Smooth muscle cell (in vitro differentiated cells): ENCODE results near the gene GABRA5. TPM values are rescaled to one million over a fixed set of nuclear protein-coding genes. Genes with fewer than 3 reads are reported as not detected.
A peak's percentile ranks its signal among the peaks of the same experiment; 100 is the strongest.

Experiments used
- DNase-seq: peaks from one replicate; lab custom pipeline; 2025; ENCODE audit not compliant: unreplicated experiment; lab: John Stamatoyannopoulos, UW
- H2AFZ ChIP-seq: fragments of 200-600 bp; sonication (generic); 2 replicates; pipeline ENCODE4 v1.6.0; 2016; ENCODE audit warnings: antibody characterized with exemption, low read depth, mild to moderate bottlenecking
- H3F3A ChIP-seq: fragments of 200-600 bp; sonication (generic); 2 replicates; pipeline ENCODE4 v1.6.0; 2017; ENCODE audit warnings: antibody characterized with exemption, low read depth
- H3K27ac ChIP-seq: fragments of 200-600 bp; sonication (generic); 2 replicates; pipeline ENCODE4 v1.5.1; 2016; ENCODE audit warnings: low read depth, mild to moderate bottlenecking
- H3K27me3 ChIP-seq: fragments of 200-600 bp; sonication (generic); 2 replicates; pipeline ENCODE4 v1.6.1; 2016; ENCODE audit warnings: low read depth, mild to moderate bottlenecking
- H3K36me3 ChIP-seq: fragments of 200-600 bp; sonication (generic); 2 replicates; pipeline ENCODE4 v1.5.1; 2016; ENCODE audit warnings: low read depth
- H3K4me1 ChIP-seq: fragments of 200-600 bp; sonication (generic); 2 replicates; pipeline ENCODE4 v1.5.1; 2016; ENCODE audit warnings: low read depth
- H3K4me2 ChIP-seq: fragments of 200-600 bp; sonication (generic); 2 replicates; pipeline ENCODE4 v1.6.0; 2016; ENCODE audit warnings: mild to moderate bottlenecking
- H3K4me3 ChIP-seq: fragments of 200-600 bp; sonication (generic); 2 replicates; pipeline ENCODE4 v1.5.1; 2016; ENCODE audit warnings: mild to moderate bottlenecking
- H3K79me2 ChIP-seq: fragments of 200-600 bp; sonication (generic); 2 replicates; pipeline ENCODE4 v1.6.0; 2016; ENCODE audit warnings: low read depth, mild to moderate bottlenecking
- H3K9ac ChIP-seq: fragments of 200-600 bp; sonication (generic); 2 replicates; pipeline ENCODE4 v1.6.0; 2016; ENCODE audit warnings: low read depth
- H3K9me3 ChIP-seq: fragments of 200-600 bp; sonication (generic); replicated peaks from 2 replicates; pipeline ENCODE4 v1.5.1; 2016; ENCODE audit warnings: low read depth
- H4K20me1 ChIP-seq: fragments of 200-600 bp; sonication (generic); 2 replicates; pipeline ENCODE4 v1.6.0; 2016; ENCODE audit warnings: low read depth
- CTCF ChIP-seq: fragments of 200-600 bp; sonication (generic); IDR thresholded peaks from 2 replicates; pipeline ENCODE4 v1.5.1; 2017; ENCODE audit warnings: borderline replicate concordance, mild to moderate bottlenecking, antibody characterized with exemption; ENCODE audit not compliant: insufficient read depth, poor library complexity, severe bottlenecking
- WGBS: methylation state at CpG from one replicate; pipeline ENCODE4 v1.1.7; 2016; ENCODE audit warnings: low lambda C conversion rate; 5-methylcytosine and 5-hydroxymethylcytosine counted together
- polyA plus RNA-seq: library from polyadenylated mRNA; unstranded; fragments of >200 nt; fragmentation: Nextera tagmentation; extraction: Ambion mirVana; gene quantifications from 2 replicates; pipeline ENCODE4 v1.2.1, GENCODE V29; 2016
- total RNA-seq: library from RNA; depleted of rRNA; stranded (reverse); fragments of >200 nt; gene quantifications from 2 replicates; pipeline ENCODE4 v1.2.3, GENCODE V29; 2014

GABRA5 gene
- total and polyA plus RNA-seq, 2 experiments from 2014 or later, result 0.27 TPM; not detected in 1

- no peak for TF ChIP-seq CTCF
- no peak overlapping the region for H3K9ac ChIP-seq
- H4K20me1 ChIP-seq, result no peaks in the 10 kb centered on the region
- no peaks in the 10 kb centered on the region for H3F3A ChIP-seq
- H3K4me1 ChIP-seq, result no peaks in the 10 kb centered on the region
- DNase-seq, result no peak
- H3K4me2 ChIP-seq, result no peak overlapping the region
- 71% methylated on average over 6 of the region's 6 CpGs for WGBS
- no peaks in the 10 kb centered on the region for H3K36me3 ChIP-seq
- H3K27me3 ChIP-seq, result no peaks in the 10 kb centered on the region
- H3K27ac ChIP-seq, result no peak overlapping the region
- H3K4me3 ChIP-seq, result no peak overlapping the region
- H3K9me3 ChIP-seq, result no peaks in the 10 kb centered on the region
- no peaks in the 10 kb centered on the region for H3K79me2 ChIP-seq
- H2AFZ ChIP-seq, result no peak overlapping the region
These were observed 24.1 kb downstream of the GABRA5 start for GRCh38 chr15:26890988-26891387.

DNA sequence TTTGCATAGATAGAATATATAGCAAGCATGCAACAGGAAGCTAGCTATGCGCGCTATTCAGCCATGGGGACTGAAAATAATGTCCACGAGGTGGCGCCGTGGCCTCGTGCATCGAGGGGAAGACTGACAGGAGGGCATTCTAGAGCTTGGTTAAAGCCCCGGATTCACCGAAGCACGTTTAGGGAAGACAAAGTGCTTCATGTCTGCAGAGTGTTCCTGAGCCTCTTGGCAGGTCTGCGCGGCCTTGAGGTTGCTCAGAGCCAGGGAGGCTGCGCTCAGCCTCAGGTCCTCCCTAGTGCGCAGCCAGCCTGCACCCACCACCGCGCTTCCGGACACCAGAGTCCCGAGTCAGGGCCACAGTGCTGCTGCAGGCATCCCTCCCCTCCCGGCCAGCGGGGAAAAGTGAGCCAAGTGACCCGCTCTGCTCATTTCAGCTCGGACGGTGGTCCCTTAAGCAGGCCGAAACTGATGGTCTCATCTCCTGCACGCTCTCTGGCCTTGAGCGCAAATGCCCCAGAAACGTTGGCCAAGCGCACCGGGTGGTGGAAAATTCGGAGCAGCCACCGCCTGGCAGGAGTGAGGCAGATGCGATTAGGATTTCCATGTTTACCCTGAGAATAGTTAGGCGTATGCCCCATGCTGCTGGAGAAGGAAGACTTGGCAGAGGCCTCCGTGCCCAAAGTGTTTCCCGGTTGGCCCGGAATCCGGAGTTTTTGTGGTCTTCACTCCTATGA, 24.8 kb downstream of the GABRA5 start:
- Histone ChIP-seq H2AFZ (no peak overlapping the region), H3K9me3 (no peaks in the 10 kb centered on the region), H3F3A (no peaks in the 10 kb centered on the region), H3K27me3 (no peaks in the 10 kb centered on the region), H3K9ac (no peak overlapping the region), H3K79me2 (no peaks in the 10 kb centered on the region), H3K4me2 (peak overlapping the region; percentile 64), H3K27ac (no peak overlapping the region), H3K4me1 (no peaks in the 10 kb centered on the region), H3K4me3 (no peak overlapping the region), H3K36me3 (no peaks in the 10 kb centered on the region), H4K20me1 (no peaks in the 10 kb centered on the region)
- 62% methylated on average over 36 of the region's 37 CpGs for WGBS
- peak; percentile 89 for TF ChIP-seq CTCF
- peak; percentile 38 for DNase-seq

GRCh38 chr15:26892182-26892518, 25.3 kb downstream of the GABRA5 start:
- H3K79me2 ChIP-seq, result no peaks in the 10 kb centered on the region
- 88% methylated on average over 24 of the region's 24 CpGs for WGBS
- no peaks in the 10 kb centered on the region for H3K4me1 ChIP-seq
- H3K9ac ChIP-seq, result no peak overlapping the region
- H3K4me2 ChIP-seq, result no peak overlapping the region
- H3F3A ChIP-seq, result no peaks in the 10 kb centered on the region
- no peak overlapping the region for H2AFZ ChIP-seq
- TF ChIP-seq CTCF, result no peak
- H3K27ac ChIP-seq, result no peak overlapping the region
- H3K27me3 ChIP-seq, result no peaks in the 10 kb centered on the region
- no peak overlapping the region for H3K4me3 ChIP-seq
- no peak for DNase-seq
- no peaks in the 10 kb centered on the region for H3K36me3 ChIP-seq
- no peaks in the 10 kb centered on the region for H3K9me3 ChIP-seq
- H4K20me1 ChIP-seq, result no peaks in the 10 kb centered on the region

DNA sequence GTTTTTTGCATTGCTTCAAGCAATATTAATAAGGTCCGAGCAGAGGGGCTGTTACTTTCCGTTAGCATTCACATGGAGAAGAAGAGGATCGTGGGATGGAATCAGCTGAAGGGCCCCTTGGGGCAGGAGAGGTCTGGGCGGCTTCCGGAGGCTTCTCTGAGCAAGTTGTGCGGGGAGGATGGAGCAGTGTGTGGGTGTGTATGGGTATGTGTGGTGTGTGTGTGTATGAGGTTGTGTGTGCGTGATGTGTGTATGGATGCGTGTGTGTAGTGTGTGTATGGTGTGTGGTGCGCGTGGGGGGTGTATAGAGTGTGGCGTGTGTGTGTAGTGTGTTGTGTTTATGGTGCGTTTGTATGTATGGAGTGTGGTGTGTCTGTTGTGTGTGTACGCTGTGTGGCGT, 25.8 kb downstream of the GABRA5 start:
- H4K20me1 ChIP-seq, result no peaks in the 10 kb centered on the region
- H3K27ac ChIP-seq, result no peak overlapping the region
- 99% methylated on average over 14 of the region's 14 CpGs for WGBS
- DNase-seq, result no peak
- H2AFZ ChIP-seq, result no peak overlapping the region
- no peaks in the 10 kb centered on the region for H3K36me3 ChIP-seq
- H3K79me2 ChIP-seq, result no peaks in the 10 kb centered on the region
- TF ChIP-seq CTCF, result no peak
- H3K4me2 ChIP-seq, result no peak overlapping the region
- no peaks in the 10 kb centered on the region for H3K27me3 ChIP-seq
- no peaks in the 10 kb centered on the region for H3F3A ChIP-seq
- H3K9ac ChIP-seq, result no peak overlapping the region
- no peaks in the 10 kb centered on the region for H3K4me1 ChIP-seq
- H3K9me3 ChIP-seq, result no peaks in the 10 kb centered on the region
- H3K4me3 ChIP-seq, result no peak overlapping the region
